A204.1 (cell line): Measurements from ENCODE around the gene IFT80.

Source experiments
- FAIRE-seq: peaks from 2 replicates; lab custom pipeline; 2012; peaks lifted over from hg19 to GRCh38; lab: Jason Lieb, UNC

The IFT80 gene

DNA sequence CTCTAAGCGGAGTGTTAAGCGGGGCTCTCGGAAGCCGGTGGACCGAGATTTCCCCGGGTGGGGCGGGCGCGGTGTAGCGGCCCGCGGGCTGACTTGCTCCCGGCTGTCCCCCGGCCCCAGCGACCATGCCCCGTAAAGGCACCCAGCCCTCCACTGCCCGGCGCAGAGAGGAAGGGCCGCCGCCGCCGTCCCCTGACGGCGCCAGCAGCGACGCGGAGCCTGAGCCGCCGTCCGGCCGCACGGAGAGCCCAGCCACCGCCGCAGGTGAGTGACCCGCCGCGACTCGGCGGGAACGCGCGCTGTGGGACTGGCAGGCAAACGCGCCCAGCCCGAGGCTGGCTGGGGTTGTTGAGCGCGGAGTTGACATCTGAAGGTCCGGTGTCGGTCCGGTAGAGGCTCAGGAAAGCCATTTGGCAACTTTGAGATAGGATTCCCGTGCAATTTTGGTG is 1.7 kb upstream of the IFT80 start:
- no peak for FAIRE-seq

- no peak for FAIRE-seq
These were observed 1.1 kb upstream of the IFT80 start for GRCh38 chr3:160400030-160400701.

GRCh38 chr3:160398820-160399124 is 253 bp downstream of the IFT80 start:
- FAIRE-seq, result no peak

DNA sequence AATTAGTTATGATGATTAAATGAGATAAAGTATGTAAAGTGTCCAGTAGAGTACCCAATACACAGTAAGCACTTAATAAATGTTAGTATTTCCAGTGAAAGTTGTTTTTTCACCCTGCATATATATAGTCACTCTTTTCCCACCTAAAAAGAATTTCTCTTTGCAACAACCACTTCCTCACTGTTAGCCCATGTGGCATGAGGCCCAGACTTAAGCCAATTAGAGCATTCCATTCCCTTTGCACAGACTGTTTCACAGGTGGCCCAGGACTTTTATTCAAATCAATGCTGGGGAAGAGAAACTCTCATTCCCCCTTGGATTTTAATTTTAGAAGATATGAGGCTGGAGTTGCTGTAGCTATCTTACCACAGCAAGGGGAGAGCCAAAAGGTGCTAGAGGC is 3.7 kb downstream of the IFT80 start:
- no peak for FAIRE-seq

DNA sequence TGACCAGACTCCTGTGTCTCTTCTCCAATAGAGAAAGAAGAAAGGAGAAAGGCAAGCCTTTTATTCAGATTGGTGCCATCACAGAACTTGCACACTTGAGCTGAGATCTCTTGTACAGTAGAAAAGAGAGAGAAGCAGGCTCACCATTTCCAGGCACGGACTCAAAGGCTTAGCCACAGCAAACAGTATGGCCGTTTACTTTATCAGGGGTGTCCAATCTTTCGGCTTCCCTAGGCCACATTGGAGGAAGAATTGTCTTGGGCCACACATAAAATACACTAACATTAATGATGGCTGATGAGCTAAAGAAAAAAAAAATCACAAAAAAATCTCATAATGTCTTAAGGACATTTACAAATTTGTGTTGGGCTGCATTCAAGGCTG is 5.0 kb downstream of the IFT80 start:
- FAIRE-seq, result no peak

- FAIRE-seq, result peak; percentile 34
These were observed 5.5 kb downstream of the IFT80 start for GRCh38 chr3:160393346-160394008.

GRCh38 chr3:160392798-160393197 is 6.2 kb downstream of the IFT80 start:
- FAIRE-seq, result no peak

- FAIRE-seq, result no peak
These were observed 8.4 kb downstream of the IFT80 start for GRCh38 chr3:160390565-160391138.

- no peak for FAIRE-seq
These were observed 14.2 kb downstream of the IFT80 start for GRCh38 chr3:160384639-160385318.

DNA sequence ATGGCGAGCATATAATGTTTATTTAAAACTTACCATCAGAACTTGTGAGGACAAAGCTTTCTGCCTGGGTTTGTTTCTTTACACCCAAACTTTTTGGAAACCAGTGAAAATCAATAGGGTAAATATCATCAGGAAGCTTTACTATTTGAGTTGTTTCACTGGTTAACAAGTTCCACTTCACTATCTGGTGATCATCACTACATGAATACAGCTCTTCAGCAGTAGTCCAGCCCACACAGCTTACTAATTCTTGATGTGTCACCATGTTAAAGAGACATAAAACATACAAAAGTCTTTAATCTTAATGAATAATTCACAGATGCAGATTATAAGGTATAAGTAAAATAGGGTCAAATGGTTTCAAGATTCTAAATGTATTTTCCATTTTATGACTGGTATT is 17.6 kb downstream of the IFT80 start:
- no peak for FAIRE-seq

DNA sequence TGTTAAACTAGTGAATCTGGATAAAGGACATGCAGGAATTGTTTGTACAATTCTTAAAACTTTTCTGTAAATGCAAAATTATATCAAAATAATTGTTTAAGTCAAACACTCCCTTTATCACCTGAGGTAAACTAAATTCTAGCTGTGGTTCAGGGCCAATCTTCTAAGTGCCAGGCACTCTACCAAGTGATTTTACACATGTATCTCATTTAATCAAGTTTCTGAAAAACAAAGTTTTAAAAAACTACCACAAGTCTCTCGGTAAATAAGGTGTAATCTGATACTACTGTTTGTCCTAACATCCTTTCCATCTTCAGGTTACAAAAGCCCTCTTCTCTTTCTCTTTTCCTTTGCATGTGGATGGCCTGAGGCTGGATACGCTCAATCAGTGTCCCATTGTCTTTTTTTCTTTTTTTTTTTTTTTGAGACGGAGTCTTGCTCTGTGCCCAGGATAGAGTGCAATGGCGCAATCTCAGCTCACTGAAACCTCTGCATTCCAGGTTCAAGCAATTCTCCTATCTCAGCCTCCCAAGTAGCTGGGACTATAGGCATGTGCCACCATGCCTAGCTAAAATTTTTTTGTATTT is 19.3 kb downstream of the IFT80 start:
- FAIRE-seq, result no peak

DNA sequence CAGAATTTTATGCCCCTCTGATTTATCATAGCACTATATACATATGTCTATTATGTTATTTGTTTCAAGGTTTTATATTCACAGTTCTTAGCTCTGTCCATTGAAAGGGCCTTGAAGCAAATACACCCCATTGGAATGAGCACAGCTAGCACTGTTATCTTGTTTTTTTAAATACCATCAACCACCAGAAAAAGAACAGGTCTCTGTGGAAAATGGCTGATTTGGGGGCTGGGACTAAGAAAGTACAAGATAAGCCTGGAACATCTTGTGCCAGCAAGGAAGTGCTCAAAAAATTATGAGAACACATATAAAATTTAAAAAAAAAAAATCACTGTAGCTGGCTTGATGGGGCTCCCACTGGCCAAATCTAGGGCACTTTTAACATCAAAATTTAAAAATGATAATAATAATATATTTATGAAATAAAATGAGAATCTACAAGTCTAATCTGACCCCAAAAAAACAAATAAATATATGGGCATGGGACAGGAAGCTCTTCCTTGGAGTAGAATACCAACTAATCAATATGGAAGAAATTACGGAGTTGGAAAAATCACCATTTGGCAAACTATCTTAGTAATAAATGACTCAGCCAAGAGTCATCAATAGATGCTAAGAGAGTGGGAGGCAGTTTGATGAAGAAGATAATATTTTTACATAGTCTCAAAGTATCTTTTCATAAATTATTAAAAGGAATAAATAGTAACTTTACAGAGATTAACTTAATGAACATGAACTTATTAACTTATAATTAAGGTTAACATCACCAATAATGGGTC is 20.5 kb downstream of the IFT80 start:
- FAIRE-seq, result no peak

DNA sequence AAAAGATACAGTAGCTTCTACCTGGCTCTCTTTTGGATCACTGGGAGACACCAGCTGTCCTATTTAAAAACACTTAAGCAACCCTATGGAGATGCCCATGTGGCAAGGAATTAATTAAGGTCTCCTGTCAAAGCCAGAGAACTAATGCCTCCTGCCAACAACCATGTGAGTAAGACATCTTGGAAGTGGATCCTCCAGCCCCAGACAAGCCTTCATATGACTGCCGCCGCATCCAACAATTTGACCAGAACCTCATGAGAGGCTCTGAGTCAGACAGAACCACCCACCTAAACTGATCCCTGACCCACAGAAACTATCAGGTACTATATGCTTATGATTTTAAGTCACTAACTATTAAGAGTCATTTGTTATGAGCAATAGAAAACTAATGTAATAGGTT is 22.3 kb downstream of the IFT80 start:
- FAIRE-seq, result no peak

- no peak for FAIRE-seq
These were observed 24.1 kb downstream of the IFT80 start for GRCh38 chr3:160374925-160375324.

- FAIRE-seq, result no peak
These were observed 24.6 kb downstream of the IFT80 start for GRCh38 chr3:160374472-160374871.

DNA sequence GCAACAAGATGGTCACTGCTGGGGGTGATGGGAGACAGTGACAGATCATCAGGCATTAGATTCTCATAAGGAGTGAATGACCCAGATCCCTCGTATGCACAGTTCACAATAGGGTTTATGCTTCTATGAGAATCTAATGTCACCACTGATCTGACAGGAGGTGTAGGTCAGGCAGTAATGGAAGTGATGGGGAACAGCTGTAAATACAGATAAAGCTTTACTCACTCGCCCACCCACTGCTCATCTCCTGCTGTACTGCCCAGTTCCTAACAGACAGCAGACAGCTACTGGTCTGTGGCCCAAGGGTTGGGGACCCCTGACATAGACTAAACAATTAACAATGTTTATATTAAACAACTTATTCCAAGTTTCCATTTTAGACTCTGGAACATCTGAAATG is 25.4 kb downstream of the IFT80 start:
- no peak for FAIRE-seq

DNA sequence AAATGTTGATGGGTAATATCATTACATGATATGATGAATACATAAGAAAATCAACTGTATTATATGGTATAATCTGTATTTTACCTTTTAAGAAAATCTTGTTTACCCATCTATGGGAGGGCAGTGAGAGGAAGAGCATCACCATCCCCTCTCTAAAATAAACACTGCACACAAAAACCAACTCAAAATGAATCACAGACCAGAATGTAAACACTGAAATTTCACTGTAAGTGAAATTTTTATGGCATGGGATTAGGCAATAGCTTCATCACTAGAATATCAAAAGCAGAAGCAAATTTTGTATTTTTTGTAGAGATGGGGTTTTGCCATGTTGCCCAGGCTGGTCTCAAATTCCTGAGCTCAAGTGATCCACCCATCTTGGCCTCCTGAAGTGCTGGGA is 26.2 kb downstream of the IFT80 start:
- FAIRE-seq, result no peak

GRCh38 chr3:160370987-160371857 is 27.8 kb downstream of the IFT80 start:
- no peak for FAIRE-seq

DNA sequence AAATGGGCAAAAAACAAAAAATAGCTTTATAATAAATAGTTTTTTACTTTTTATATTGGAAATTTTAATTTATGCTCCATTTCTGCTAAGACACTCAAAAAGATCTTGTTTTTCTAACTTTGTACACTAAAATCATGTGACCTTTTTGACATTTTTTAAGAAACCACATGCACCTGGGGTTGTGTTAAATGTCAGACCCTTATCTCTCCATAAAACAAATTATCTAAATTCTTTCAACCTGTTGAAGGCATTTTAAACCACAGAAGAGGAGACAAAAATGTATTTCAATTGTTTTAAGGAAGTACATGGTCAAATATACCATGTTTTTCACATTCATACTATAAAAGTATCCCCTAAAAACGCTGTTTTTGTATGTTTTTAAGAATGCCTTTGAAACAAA is 29.2 kb downstream of the IFT80 start:
- no peak for FAIRE-seq

- FAIRE-seq, result no peak
These were observed 30.2 kb downstream of the IFT80 start for GRCh38 chr3:160368804-160369203.

DNA sequence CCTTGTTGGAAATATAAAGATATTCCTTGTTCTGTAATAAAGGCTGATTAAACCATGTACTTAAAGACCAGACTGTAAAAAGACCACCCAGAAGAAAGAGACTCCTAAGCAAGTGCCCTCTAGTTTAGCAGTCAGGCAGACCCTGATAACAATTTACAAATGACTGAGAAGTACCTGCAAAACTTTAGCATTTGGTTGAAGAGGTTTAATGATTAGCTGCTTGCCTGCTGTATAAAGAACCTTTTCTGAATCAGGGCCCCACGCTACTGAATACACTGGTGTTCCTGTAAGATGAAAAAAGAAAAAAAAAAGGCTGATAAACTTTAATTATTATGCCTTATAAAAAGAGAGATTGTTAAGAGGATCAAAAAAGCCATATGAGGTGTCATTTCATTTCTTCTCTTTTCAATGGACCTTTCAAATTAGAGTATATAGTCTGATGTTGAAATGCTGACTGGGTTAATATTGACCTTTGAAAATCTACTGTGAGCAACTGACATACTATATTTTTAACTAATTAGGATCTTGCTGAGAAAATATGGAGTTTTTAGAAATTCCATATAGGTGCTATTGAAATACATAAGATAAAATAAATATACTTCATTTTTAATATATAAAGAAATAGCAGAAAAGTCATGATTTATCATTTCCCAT is 33.0 kb downstream of the IFT80 start:
- FAIRE-seq, result no peak
